Measurements from ENCODE around the gene VPS35L. TPM values are rescaled to one million over a fixed set of nuclear protein-coding genes. Genes with fewer than 3 reads are reported as not detected.

Gene VPS35L
- total and polyA plus RNA-seq, 2 of the 13 experiments (the other 11 are each of a cell fraction or from before 2014, with no cell fraction given), result 1.4 to 1.6 TPM

- TF ChIP-seq SATB2 (CRISPR knock-in tag; IDR thresholded peaks at IDR 0.05) (peak; percentile 70), TAF15 (IDR thresholded peaks at IDR 0.05; ENCODE audit: low read depth, low read length, poor library complexity, severe bottlenecking) (no peak), NR2F2 (IDR thresholded peaks at IDR 0.05; ENCODE audit: borderline replicate concordance, low read depth) (peak; percentile 35; the same call in 1 of the 2 replicates), ZBTB7A (CRISPR knock-in tag; IDR thresholded peaks at IDR 0.05) (no peak), NFYC (CRISPR knock-in tag; IDR thresholded peaks at IDR 0.05) (0 out of 2 replicates have a peak, but pooled peaks have one; percentile 16), NFE2L1 (CRISPR knock-in tag; IDR thresholded peaks at IDR 0.05; ENCODE audit: borderline replicate concordance) (no peak), ZNF451 (CRISPR knock-in tag; IDR thresholded peaks at IDR 0.05) (no peak), TFAP4 (IDR thresholded peaks at IDR 0.05; ENCODE audit: borderline replicate concordance, low read depth) (peak; percentile 94), CHD2 (IDR thresholded peaks at IDR 0.05; ENCODE audit: low read depth, low read length) (no peak), ZBTB7B (CRISPR knock-in tag; IDR thresholded peaks at IDR 0.05) (no peak), ZNF777 (CRISPR knock-in tag; IDR thresholded peaks at IDR 0.05) (no peak), ZNF670 (CRISPR knock-in tag; IDR thresholded peaks at IDR 0.05; ENCODE audit: borderline replicate concordance) (peak; percentile 81), ZNF564 (CRISPR knock-in tag; IDR thresholded peaks at IDR 0.05) (no peak), NCOR1 (IDR thresholded peaks at IDR 0.05; ENCODE audit: borderline replicate concordance, low read length) (peak; percentile 86; the same call in 1 of the 2 replicates), LCORL (IDR thresholded peaks at IDR 0.05) (peak; percentile 23; the same call in 1 of the 2 replicates), LCORL (CRISPR knock-in tag; IDR thresholded peaks at IDR 0.05) (peak; percentile 86), REL (CRISPR knock-in tag; conservative IDR thresholded peaks at IDR 0.05) (no peak), KDM3A (CRISPR knock-in tag; IDR thresholded peaks at IDR 0.05; ENCODE audit: low read depth) (no peak), HINFP (CRISPR knock-in tag; IDR thresholded peaks at IDR 0.05; ENCODE audit: low read depth) (no peak), ZNF337 (CRISPR knock-in tag; IDR thresholded peaks at IDR 0.05; ENCODE audit: borderline replicate concordance, low read depth) (0 out of 2 replicates have a peak, but pooled peaks have one; percentile 27), ZNF484 (CRISPR knock-in tag; IDR thresholded peaks at IDR 0.05; ENCODE audit: borderline replicate concordance, low read depth) (no peak), RORA (CRISPR knock-in tag; IDR thresholded peaks at IDR 0.05) (no peak; the same call in 1 of the 2 replicates), ZNF333 (CRISPR knock-in tag; IDR thresholded peaks at IDR 0.05; ENCODE audit: borderline replicate concordance) (no peak), SALL1 (CRISPR knock-in tag; IDR thresholded peaks at IDR 0.05) (peak; percentile 89; the same call in 1 of the 2 replicates), ZBTB10 (CRISPR knock-in tag; IDR thresholded peaks at IDR 0.05; ENCODE audit: borderline replicate concordance) (no peak), THAP7 (CRISPR knock-in tag; IDR thresholded peaks at IDR 0.05) (no peak)
Measured at GRCh38 chr16:19542138-19542821, 13.2 kb upstream of the VPS35L start (continued).

All from HepG2 (cell line).